Ovary (tissue), 9 donors: ENCODE measurements around the gene GRWD1. TPM values are rescaled to one million over a fixed set of nuclear protein-coding genes. Genes with fewer than 3 reads are reported as not detected.

Source experiments
- DNase-seq, 5 donors: peaks; one replicate each; pipeline ENCODE4 v3.0.0-alpha.2; 2019 to 2020
- H3K27ac ChIP-seq, 2 donors: fragments of 200-600 bp; one replicate each; pipeline versions ENCODE4 v1.5.1 to v1.8.0; 2019 to 2022
- H3K27me3 ChIP-seq: fragments of 200-600 bp; one replicate; pipeline ENCODE4 v1.8.0; 2022
- H3K36me3 ChIP-seq: fragments of 200-600 bp; sonication (generic); one replicate; pipeline ENCODE4 v1.5.1; 2019
- H3K4me1 ChIP-seq: one replicate; pipeline ENCODE4 v1.8.1; 2013; ENCODE audit warnings: mild to moderate bottlenecking, moderate library complexity; ENCODE audit not compliant: insufficient read depth
- H3K4me3 ChIP-seq: fragments of 200-600 bp; sonication (generic); one replicate; pipeline ENCODE4 v1.5.1; 2017
- H3K9me3 ChIP-seq, 2 donors: fragments of 200-600 bp in 1 of 2; sonication (generic) in 1 of 2; one replicate each; pipeline versions ENCODE4 v1.5.1 to v1.8.1; 2013 to 2019; ENCODE audit warnings: mild to moderate bottlenecking in 1 of 2, moderate library complexity in 1 of 2
- CTCF ChIP-seq, 3 donors: fragments of 450-650 bp in 2 of 3; fragments of 200-600 bp in 1 of 3; IDR thresholded peaks; one replicate each; pipeline versions ENCODE4 v1.5.1 to v1.8.0; 2016 to 2022; ENCODE audit warnings: antibody characterized with exemption in 3 of 3, mild to moderate bottlenecking in 1 of 3
- EP300 ChIP-seq: sonication (generic); formaldehyde crosslinking; IDR thresholded peaks from one replicate; pipeline ENCODE4 v1.6.1; 2017; ENCODE audit warnings: antibody characterized with exemption
- POLR2A ChIP-seq: fragments of 450-650 bp; IDR thresholded peaks from one replicate; pipeline ENCODE4 v1.6.1; 2017; ENCODE audit warnings: antibody characterized with exemption, mild to moderate bottlenecking, moderate library complexity
- WGBS, 3 donors: extraction: QIAGEN DNeasy Blood & Tissue Kit in 1 of 3; methylation state at CpG; one replicate each; pipeline versions ENCODE4 v1.1.5 to v1.1.7; 2013 to 2017; 5-methylcytosine and 5-hydroxymethylcytosine counted together
- intact Hi-C, 4 donors: fragments of 100-400 bp; cut with DNase I; formaldehyde crosslinking; loops; one replicate each; pipeline versions ENCODE4 v1.11.0 to v1.15.1; 2022 to 2023
- polyA plus RNA-seq, 2 donors: library from polyadenylated mRNA; stranded (reverse); fragments of 200-250 nt in 1 of 2; fragments of 350-450 nt in 1 of 2; fragmentation: Illumina TruSeq in 1 of 2; extraction: RNeasy Lipid Tissue Mini Kit (QIAGEN cat#74804) in 1 of 2; gene quantifications; one replicate each; pipeline ENCODE4 v1.2.3, GENCODE V29; 2013 to 2014
- total RNA-seq, 7 donors: library from RNA; depleted of rRNA in 2 of 7; stranded (reverse); fragments of >200 nt in 2 of 7; fragmentation: NEBNext Ultra II Directional in 3 of 7; extraction: Animal tissue kit (Norgen Biotek cat#: 25700) in 3 of 7; gene quantifications; one replicate each; pipeline versions ENCODE4 v1.1.0 to v1.2.4, GENCODE V29; 2016 to 2023
- donor health status: DM: no; HTN: no; CAD: no; lungs with moderate emphysema.
- donor health status: DM: no; HTN: no; CAD: no.
- donor health status: Bipolar disorder and iron deficiency.
- donor health status: DM: yes; HTN: yes; CAD: no.
- donor health status: DM: no; HTN: no; CAD: no.
- donor health status: DM: yes; HTN: yes; CAD: no.

Gene GRWD1
- total and polyA plus RNA-seq, 9 donors: 9.5 to 41.9 (median 27.9) TPM

DNA sequence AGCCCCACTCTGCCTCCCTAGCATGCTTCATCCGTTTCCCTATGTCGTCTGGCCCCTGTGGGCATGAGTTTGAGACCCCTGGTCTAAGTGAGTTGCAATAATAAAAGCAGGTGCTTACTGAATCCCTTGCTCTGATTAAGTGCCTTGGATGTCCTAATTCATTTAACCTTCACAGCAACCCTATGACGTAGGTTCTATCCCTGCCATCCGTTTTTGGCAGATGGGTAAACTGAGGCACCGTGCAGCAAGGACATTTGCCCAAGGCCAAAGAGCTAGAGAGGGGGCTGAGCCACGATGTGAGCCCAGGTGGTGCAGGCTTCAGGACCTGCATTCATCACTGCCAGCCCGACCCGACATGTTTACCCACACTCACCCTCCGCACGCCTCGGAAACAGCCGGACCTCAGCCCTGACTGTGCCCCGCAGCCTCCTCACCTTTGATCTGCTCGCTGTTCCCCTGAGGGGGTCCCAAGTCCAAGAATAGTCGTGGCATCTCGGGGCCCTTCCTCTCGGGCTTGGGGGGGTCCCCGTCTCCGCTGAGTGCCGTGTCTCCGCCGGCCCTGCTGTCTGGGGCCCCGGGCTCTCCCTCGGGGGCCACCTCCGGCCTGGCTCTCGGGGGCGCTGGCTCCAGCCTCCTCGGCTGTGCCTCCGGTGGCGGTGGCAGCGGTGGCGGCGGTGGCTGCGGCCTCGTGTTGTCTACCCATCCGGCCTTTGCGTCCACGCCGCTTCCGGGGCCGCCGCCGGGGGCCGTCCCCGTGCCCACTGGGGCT lies 51.4 kb downstream of the GRWD1 start:
- intact Hi-C loops: loop anchor here in 2 of 4 donors (10.0 kb wide), 1 partner anchor 98 kb away; no protein-coding TSS in a partner anchor
- 56 to 65% (median 64%) methylated on average over 39 to 45 of the region's 45 CpGs for WGBS, 3 donors
- Histone ChIP-seq H3K27me3 (peaks cover 2% of the 10 kb centered on the region), H3K36me3 (no peaks in the 10 kb centered on the region), H3K27ac (no peak overlapping the region), H3K4me1 (peaks cover 12% of the 10 kb centered on the region), H3K9me3 (no peaks in the 10 kb centered on the region), H3K4me3 (no peak overlapping the region)
- DNase-seq: no peak
- TF ChIP-seq POLR2A (no peak), CTCF (IDR thresholded peaks at IDR 0.05) (no peak), EP300 (no peak)

- H3K27ac ChIP-seq: no peak overlapping the region
- DNase-seq: peak in 1 of 5 donors; percentile 27
- no peak overlapping the region for H3K4me3 ChIP-seq
- 50 to 67% (median 55%) methylated on average over 43 to 46 of the region's 46 CpGs for WGBS, 3 donors
- TF ChIP-seq CTCF (IDR thresholded peaks at IDR 0.05) (no peak), POLR2A (no peak)
- peaks cover 2% of the 10 kb centered on the region for H3K27me3 ChIP-seq
- H3K4me1 ChIP-seq: peaks cover 8% of the 10 kb centered on the region
- H3K36me3 ChIP-seq: no peaks in the 10 kb centered on the region
- intact Hi-C loops: loop anchor here in 2 of 4 donors (10.0 kb wide), 1 partner anchor 97 kb away; no protein-coding TSS in a partner anchor
- no peaks in the 10 kb centered on the region for H3K9me3 ChIP-seq
These were observed 52.2 kb downstream of the GRWD1 start for GRCh38 chr19:48497728-48498594.

- Histone ChIP-seq H3K27ac (no peak overlapping the region), H3K36me3 (no peaks in the 10 kb centered on the region), H3K9me3 (no peaks in the 10 kb centered on the region), H3K4me3 (no peak overlapping the region), H3K27me3 (peaks cover 2% of the 10 kb centered on the region), H3K4me1 (peaks cover 8% of the 10 kb centered on the region)
- 25 to 46% (median 28%) methylated on average over 29 to 59 of the region's 59 CpGs for WGBS, 3 donors
- peak in 1 of 5 donors; percentile 30 for DNase-seq
- TF ChIP-seq CTCF (IDR thresholded peaks at IDR 0.05) (no peak), EP300 (no peak), POLR2A (no peak)
- intact Hi-C loops: loop anchor here in 2 of 4 donors (10.0 kb wide), 1 partner anchor 96 kb away; no protein-coding TSS in a partner anchor
These were observed 53.0 kb downstream of the GRWD1 start for GRCh38 chr19:48498595-48499311.
